Activated naive CD4-positive, alpha-beta T cell treated with anti-CD3 and anti-CD28 coated beads for 36 hours (primary cell): ENCODE results near the gene NEK11. TPM values are rescaled to one million over a fixed set of nuclear protein-coding genes. Genes with fewer than 3 reads are reported as not detected.

ENCODE experiments used
- CTCF ChIA-PET: fragments of 350-600 bp; sonication (Branson Sonifier 250); formaldehyde crosslinking; loops from one replicate; lab custom pipeline; 2021; ENCODE audit warnings: antibody characterized with exemption; lab: Charles Lee
- DNase-seq: peaks from one replicate; pipeline ENCODE4 v3.0.0-alpha.2; 2020
- H3K27ac Mint-ChIP-seq: one replicate; pipeline ENCODE4 v1.8.0; 2021; ENCODE audit warnings: mild to moderate bottlenecking, mixed read lengths
- H3K27me3 Mint-ChIP-seq: one replicate; pipeline ENCODE4 v1.8.0; 2021; ENCODE audit warnings: low read depth, mixed read lengths
- H3K36me3 Mint-ChIP-seq: one replicate; pipeline ENCODE4 v1.8.0; 2021; ENCODE audit warnings: low read depth, mixed read lengths
- H3K4me1 Mint-ChIP-seq: one replicate; pipeline ENCODE4 v1.8.0; 2021; ENCODE audit warnings: low read depth, mixed read lengths
- H3K4me3 Mint-ChIP-seq: one replicate; pipeline ENCODE4 v1.8.0; 2021; ENCODE audit warnings: mild to moderate bottlenecking, moderate library complexity, mixed read lengths
- H3K9me3 Mint-ChIP-seq: one replicate; pipeline ENCODE4 v1.8.0; 2021; ENCODE audit warnings: mixed read lengths
- intact Hi-C: fragments of 100-400 bp; cut with micrococcal nuclease; formaldehyde crosslinking; loops from one replicate; pipeline ENCODE4 v1.15.1; 2023
- total RNA-seq, 2 experiments: library from RNA; stranded (reverse); gene quantifications; one replicate each; pipeline ENCODE4 v1.2.3, GENCODE V29; 2021

Gene NEK11
- total RNA-seq, 2 experiments from 2014 or later = 1.1 to 1.9 TPM

- H3K36me3 Mint-ChIP-seq = no peaks in the 10 kb centered on the region
- CTCF ChIA-PET = no interaction called here
These were observed 212.6 kb downstream of the NEK11 start for GRCh38 chr3:131239267-131239666.

GRCh38 chr3:131242201-131242600 lies 215.5 kb downstream of the NEK11 start:
- H3K9me3 Mint-ChIP-seq = no peaks in the 10 kb centered on the region
- intact Hi-C loops = no loop called here
- no peaks in the 10 kb centered on the region for H3K27me3 Mint-ChIP-seq
- CTCF ChIA-PET = no interaction called here
- no peak overlapping the region for H3K4me3 Mint-ChIP-seq
- no peak for DNase-seq
- no peak overlapping the region for H3K27ac Mint-ChIP-seq
- H3K36me3 Mint-ChIP-seq = peaks cover 2% of the 10 kb centered on the region
- no peaks in the 10 kb centered on the region for H3K4me1 Mint-ChIP-seq

More at GRCh38 chr3:131239267-131239666, 212.6 kb downstream of the NEK11 start:
- intact Hi-C loops = loop anchor here (10.0 kb wide), 1 partner anchor 786 kb away; no protein-coding TSS in a partner anchor
- Mint-ChIP-seq H3K27me3 (no peaks in the 10 kb centered on the region), H3K4me1 (no peaks in the 10 kb centered on the region), H3K4me3 (no peak overlapping the region), H3K9me3 (no peaks in the 10 kb centered on the region), H3K27ac (no peak overlapping the region)
- DNase-seq = no peak

- intact Hi-C loops = no loop called here
- peaks cover 4% of the 10 kb centered on the region for H3K36me3 Mint-ChIP-seq
- CTCF ChIA-PET = no interaction called here
- H3K9me3 Mint-ChIP-seq = peaks cover 7% of the 10 kb centered on the region
- no peak for DNase-seq
- H3K4me1 Mint-ChIP-seq = no peaks in the 10 kb centered on the region
- H3K27me3 Mint-ChIP-seq = peaks cover 3% of the 10 kb centered on the region
- H3K27ac Mint-ChIP-seq = no peak overlapping the region
- H3K4me3 Mint-ChIP-seq = no peak overlapping the region
These were observed 223.8 kb downstream of the NEK11 start for GRCh38 chr3:131250466-131250865.

- intact Hi-C loops = no loop called here
- H3K27me3 Mint-ChIP-seq = no peaks in the 10 kb centered on the region
- H3K4me3 Mint-ChIP-seq = no peak overlapping the region
- peaks cover 13% of the 10 kb centered on the region for H3K9me3 Mint-ChIP-seq
- no peaks in the 10 kb centered on the region for H3K4me1 Mint-ChIP-seq
- no peak overlapping the region for H3K27ac Mint-ChIP-seq
- no peaks in the 10 kb centered on the region for H3K36me3 Mint-ChIP-seq
- CTCF ChIA-PET = no interaction called here
- no peak for DNase-seq
These were observed 233.8 kb downstream of the NEK11 start for GRCh38 chr3:131260525-131260924.

GRCh38 chr3:131261104-131261503 lies 234.4 kb downstream of the NEK11 start:
- H3K9me3 Mint-ChIP-seq = peaks cover 15% of the 10 kb centered on the region
- CTCF ChIA-PET = no interaction called here
- H3K4me1 Mint-ChIP-seq = no peaks in the 10 kb centered on the region
- DNase-seq = no peak
- no peak overlapping the region for H3K27ac Mint-ChIP-seq
- intact Hi-C loops = no loop called here
- H3K4me3 Mint-ChIP-seq = no peak overlapping the region
- no peaks in the 10 kb centered on the region for H3K36me3 Mint-ChIP-seq
- no peaks in the 10 kb centered on the region for H3K27me3 Mint-ChIP-seq

- H3K9me3 Mint-ChIP-seq = no peaks in the 10 kb centered on the region
- H3K27me3 Mint-ChIP-seq = no peaks in the 10 kb centered on the region
- intact Hi-C loops = no loop called here
- DNase-seq = no peak
- H3K36me3 Mint-ChIP-seq = no peaks in the 10 kb centered on the region
- H3K4me3 Mint-ChIP-seq = no peak overlapping the region
- CTCF ChIA-PET = no interaction called here
- no peak overlapping the region for H3K27ac Mint-ChIP-seq
- no peaks in the 10 kb centered on the region for H3K4me1 Mint-ChIP-seq
These were observed 248.9 kb downstream of the NEK11 start for GRCh38 chr3:131275556-131275955.

- no peaks in the 10 kb centered on the region for H3K27me3 Mint-ChIP-seq
- no peak for DNase-seq
- H3K4me1 Mint-ChIP-seq = no peaks in the 10 kb centered on the region
- CTCF ChIA-PET = no interaction called here
- no peak overlapping the region for H3K4me3 Mint-ChIP-seq
- H3K9me3 Mint-ChIP-seq = no peaks in the 10 kb centered on the region
- H3K36me3 Mint-ChIP-seq = no peaks in the 10 kb centered on the region
- no peak overlapping the region for H3K27ac Mint-ChIP-seq
- intact Hi-C loops = no loop called here
These were observed 251.3 kb downstream of the NEK11 start for GRCh38 chr3:131277836-131278497.

GRCh38 chr3:131279577-131279976 lies 252.9 kb downstream of the NEK11 start:
- no peak for DNase-seq
- no peaks in the 10 kb centered on the region for H3K9me3 Mint-ChIP-seq
- CTCF ChIA-PET = no interaction called here
- no peak overlapping the region for H3K27ac Mint-ChIP-seq
- intact Hi-C loops = no loop called here
- no peaks in the 10 kb centered on the region for H3K4me1 Mint-ChIP-seq
- H3K36me3 Mint-ChIP-seq = no peaks in the 10 kb centered on the region
- H3K27me3 Mint-ChIP-seq = no peaks in the 10 kb centered on the region
- no peak overlapping the region for H3K4me3 Mint-ChIP-seq

GRCh38 chr3:131282379-131282778 lies 255.7 kb downstream of the NEK11 start:
- Mint-ChIP-seq H3K4me1 (no peaks in the 10 kb centered on the region), H3K4me3 (no peak overlapping the region), H3K36me3 (no peaks in the 10 kb centered on the region), H3K9me3 (no peaks in the 10 kb centered on the region), H3K27me3 (no peaks in the 10 kb centered on the region), H3K27ac (no peak overlapping the region)
- CTCF ChIA-PET = no interaction called here
- DNase-seq = no peak
- intact Hi-C loops = no loop called here

GRCh38 chr3:131282967-131283366 lies 256.3 kb downstream of the NEK11 start:
- intact Hi-C loops = no loop called here
- H3K27me3 Mint-ChIP-seq = no peaks in the 10 kb centered on the region
- no peak overlapping the region for H3K27ac Mint-ChIP-seq
- H3K36me3 Mint-ChIP-seq = no peaks in the 10 kb centered on the region
- no peaks in the 10 kb centered on the region for H3K4me1 Mint-ChIP-seq
- H3K4me3 Mint-ChIP-seq = no peak overlapping the region
- no peak for DNase-seq
- H3K9me3 Mint-ChIP-seq = no peaks in the 10 kb centered on the region
- CTCF ChIA-PET = no interaction called here

GRCh38 chr3:131283862-131284261 lies 257.2 kb downstream of the NEK11 start:
- Mint-ChIP-seq H3K27ac (no peak overlapping the region), H3K36me3 (no peaks in the 10 kb centered on the region), H3K4me1 (no peaks in the 10 kb centered on the region), H3K9me3 (no peaks in the 10 kb centered on the region), H3K4me3 (no peak overlapping the region), H3K27me3 (no peaks in the 10 kb centered on the region)
- CTCF ChIA-PET = interaction anchor here (0.6 kb wide), 2 partner anchors 104 to 1175 kb away, joined by 3 to 4 read pairs; no protein-coding TSS in a partner anchor
- no peak for DNase-seq
- intact Hi-C loops = no loop called here

GRCh38 chr3:131284302-131284701 lies 257.6 kb downstream of the NEK11 start:
- Mint-ChIP-seq H3K4me1 (no peaks in the 10 kb centered on the region), H3K9me3 (no peaks in the 10 kb centered on the region), H3K27ac (no peak overlapping the region), H3K36me3 (no peaks in the 10 kb centered on the region), H3K27me3 (no peaks in the 10 kb centered on the region), H3K4me3 (no peak overlapping the region)
- intact Hi-C loops = no loop called here
- CTCF ChIA-PET = no interaction called here
- DNase-seq = no peak

- Mint-ChIP-seq H3K9me3 (no peaks in the 10 kb centered on the region), H3K4me1 (no peaks in the 10 kb centered on the region), H3K36me3 (no peaks in the 10 kb centered on the region), H3K27ac (no peak overlapping the region), H3K4me3 (no peak overlapping the region), H3K27me3 (no peaks in the 10 kb centered on the region)
- CTCF ChIA-PET = no interaction called here
- DNase-seq = no peak
- intact Hi-C loops = no loop called here
These were observed 258.8 kb downstream of the NEK11 start for GRCh38 chr3:131285456-131285855.
